Body of pancreas (tissue), 4 donors: ENCODE results near the gene GULP1.

ENCODE experiments used
- CTCF ChIP-seq, 7 experiments: fragments of 450-650 bp in 4 of 7; fragments of 200-600 bp in 3 of 7; sonication (generic) in 3 of 7; IDR thresholded peaks; one replicate each; pipeline ENCODE4 v1.5.1; 2016 to 2019; ENCODE audit warnings: antibody characterized with exemption in 7 of 7
- POLR2A ChIP-seq, 3 donors: fragments of 450-650 bp; IDR thresholded peaks; one replicate each; pipeline ENCODE4 v1.6.1; 2016; ENCODE audit warnings: antibody characterized with exemption in 3 of 3, mild to moderate bottlenecking in 2 of 3

- TF ChIP-seq CTCF (IDR thresholded peaks at IDR 0.05): no peak
- no peak for TF ChIP-seq POLR2A (IDR thresholded peaks at IDR 0.05)
These were observed 201.1 kb downstream of the GULP1 start for GRCh38 chr2:188492751-188493150.
